HCT116 (cell line): ENCODE results near the gene DMRT2. TPM values are rescaled to one million over a fixed set of nuclear protein-coding genes. Genes with fewer than 3 reads are reported as not detected.

Experiments
- ATAC-seq: fragments of 200-7000 bp; cut with Tn5 transposase; 2 replicates; pipeline ENCODE4 v1.9.1; 2020; ENCODE audit warnings: mild to moderate bottlenecking, moderate library complexity
- BruUV-seq: library from RNA; stranded (reverse); fragments of 400-500 nt; replicated peaks from 2 replicates; lab custom pipeline; 2021; lab: Mats Ljungman, UMichigan
- CTCF ChIA-PET: fragments of 300-600 bp; sonication (Branson Sonifier 250); formaldehyde crosslinking; loops from one replicate; lab custom pipeline; 2021; ENCODE audit warnings: antibody characterized with exemption; lab: Charles Lee
- POLR2A ChIA-PET: fragments of 300-600, 350-600 bp; sonication (Branson Sonifier 250); formaldehyde crosslinking; loops from one replicate; lab custom pipeline; 2021; ENCODE audit warnings: antibody characterized with exemption; lab: Charles Lee
- RAD21 ChIA-PET, 2 experiments: fragments of 300-600 bp; sonication (Branson Sonifier 250); formaldehyde crosslinking; loops; one replicate each; lab custom pipeline; 2023; ENCODE audit warnings: low total read pairs in 2 of 2; ENCODE audit not compliant: uncharacterized antibody in 2 of 2, unreplicated experiment in 2 of 2, low non-redundant PET in 1 of 2; lab: Charles Lee
- DNase-seq: peaks from one replicate; pipeline ENCODE4 v3.0.0-alpha.2; 2010; ENCODE audit warnings: low read depth, low spot score
- H2AFZ ChIP-seq: fragments of 200-600 bp; shearing (Covaris generic), sonication (generic); 2 replicates; pipeline ENCODE4 v1.6.1; 2017; ENCODE audit warnings: low read depth, mixed run types, mixed read lengths, antibody characterized with exemption, low read length; ENCODE audit not compliant: poor library complexity, severe bottlenecking
- H3K27ac ChIP-seq: 2 replicates; pipeline ENCODE4 v1.5.1; 2012; ENCODE audit warnings: low read depth, low read length
- H3K27me3 ChIP-seq: fragments of 200-600 bp; sonication (generic); 2 replicates; pipeline ENCODE4 v1.6.1; 2016; ENCODE audit warnings: mixed run types, low read length, mixed read lengths; ENCODE audit not compliant: insufficient read depth
- H3K36me3 ChIP-seq, 2 experiments: fragments of 200-500 bp in 1 of 2; fragments of 200-600 bp in 1 of 2; sonication (Bioruptor generic) in 1 of 2; sonication (generic) in 1 of 2; 2 replicates each; pipeline versions ENCODE4 v1.5.1 to v1.6.1; 2014 to 2016; ENCODE audit warnings: low read length in 2 of 2, inconsistent platforms in 1 of 2, mixed read lengths in 1 of 2, mixed run types in 1 of 2; ENCODE audit not compliant: insufficient read depth in 2 of 2, control insufficient read depth in 1 of 2
- H3K4me1 ChIP-seq, 2 experiments: fragments of 200-600 bp in 1 of 2; sonication (generic) in 1 of 2; 2 replicates each; pipeline versions ENCODE4 v1.5.1 to v1.6.1; 2012 to 2017; ENCODE audit warnings: low read length in 2 of 2, inconsistent platforms in 1 of 2, mild to moderate bottlenecking in 1 of 2, mixed read lengths in 1 of 2, mixed run types in 1 of 2, moderate library complexity in 1 of 2; ENCODE audit not compliant: insufficient read depth in 2 of 2, control insufficient read depth in 1 of 2
- H3K4me2 ChIP-seq: fragments of 200-600 bp; sonication (generic); 2 replicates; pipeline ENCODE4 v1.6.1; 2017; ENCODE audit warnings: mixed run types, low read length, mixed read lengths
- H3K4me3 ChIP-seq, 2 experiments: fragments of 200-600 bp in 1 of 2; sonication (generic) in 1 of 2; replicated peaks in 1 of 2; 2 replicates each; pipeline ENCODE4 v1.5.1; 2011 to 2016; ENCODE audit warnings: low read length in 2 of 2, control low read depth in 1 of 2, low read depth in 1 of 2, mild to moderate bottlenecking in 1 of 2, mixed read lengths in 1 of 2, mixed run types in 1 of 2
- H3K79me2 ChIP-seq: fragments of 200-600 bp; sonication (generic); 2 replicates; pipeline ENCODE4 v1.6.1; 2017; ENCODE audit warnings: mild to moderate bottlenecking, mixed run types, low read length, moderate library complexity, mixed read lengths; ENCODE audit not compliant: insufficient read depth
- H3K9ac ChIP-seq: fragments of 200-600 bp; sonication (generic); 2 replicates; pipeline ENCODE4 v1.6.1; 2016; ENCODE audit warnings: low read length, mixed read lengths
- H3K9me2 ChIP-seq: fragments of 200-600 bp; sonication (generic), shearing (Covaris generic); 2 replicates; pipeline ENCODE4 v1.6.1; 2017; ENCODE audit warnings: mixed run types, mild to moderate bottlenecking, moderate library complexity; ENCODE audit not compliant: insufficient read depth
- H3K9me3 ChIP-seq, 2 experiments: fragments of 200-500 bp in 1 of 2; fragments of 200-600 bp in 1 of 2; sonication (Bioruptor generic) in 1 of 2; sonication (generic) in 1 of 2; 2 replicates each; pipeline ENCODE4 v1.6.1; 2014 to 2017; ENCODE audit warnings: low read length in 2 of 2, mixed read lengths in 2 of 2, inconsistent platforms in 1 of 2, low read depth in 1 of 2, mild to moderate bottlenecking in 1 of 2, mixed run types in 1 of 2, moderate library complexity in 1 of 2; ENCODE audit not compliant: control insufficient read depth in 1 of 2, insufficient read depth in 1 of 2
- H4K20me1 ChIP-seq: fragments of 200-600 bp; sonication (generic), shearing (Covaris generic); 2 replicates; pipeline ENCODE4 v1.6.1; 2017; ENCODE audit warnings: mixed run types, mild to moderate bottlenecking, moderate library complexity; ENCODE audit not compliant: insufficient read depth
- CBX3 ChIP-seq: IDR thresholded peaks from 2 replicates; pipeline ENCODE4 v1.6.1; 2012; ENCODE audit warnings: low read depth
- CEBPB ChIP-seq: IDR thresholded peaks from 2 replicates; pipeline ENCODE4 v1.6.1; 2012; ENCODE audit warnings: low read depth
- ELF1 ChIP-seq: IDR thresholded peaks from 2 replicates; pipeline ENCODE4 v1.6.1; 2012; ENCODE audit warnings: low read depth, borderline replicate concordance
- EZH2 ChIP-seq: fragments of 200-600 bp; sonication (generic); IDR thresholded peaks from 2 replicates; pipeline ENCODE4 v1.6.1; 2017; ENCODE audit warnings: antibody characterized with exemption, mixed run types
- FOSL1 ChIP-seq: IDR thresholded peaks from 2 replicates; pipeline ENCODE4 v1.6.1; 2012; ENCODE audit warnings: low read depth
- JUND ChIP-seq: IDR thresholded peaks from 2 replicates; pipeline ENCODE4 v1.6.1; 2012
- MAX ChIP-seq: IDR thresholded peaks from 2 replicates; pipeline ENCODE4 v1.6.1; 2012
- REST ChIP-seq: IDR thresholded peaks from 2 replicates; pipeline ENCODE4 v1.6.1; 2012; ENCODE audit warnings: low read depth
- SIN3A ChIP-seq: IDR thresholded peaks from 2 replicates; pipeline ENCODE4 v1.6.1; 2012; ENCODE audit warnings: low read depth
- SP1 ChIP-seq: IDR thresholded peaks from 2 replicates; pipeline ENCODE4 v1.6.1; 2012; ENCODE audit warnings: low read depth
- SRF ChIP-seq: IDR thresholded peaks from 2 replicates; pipeline ENCODE4 v1.6.1; 2012; ENCODE audit warnings: low read depth
- ZNF274 ChIP-seq: fragments of 200-500 bp; sonication (Bioruptor generic); IDR thresholded peaks from 2 replicates; pipeline ENCODE4 v1.6.1; 2014; ENCODE audit warnings: mild to moderate bottlenecking, low read depth, low read length, inconsistent platforms
- intact Hi-C: fragments of 100-400 bp; cut with micrococcal nuclease; formaldehyde crosslinking; loops from 2 replicates; pipeline ENCODE4 v1.10.0; 2022
- total RNA-seq: library from RNA; stranded (reverse); gene quantifications from one replicate; pipeline ENCODE4 v1.2.1, GENCODE V29; 2021; ENCODE audit not compliant: unreplicated experiment

Gene DMRT2
- total RNA-seq, 1 experiment from 2014 or later = 0.17 TPM

- RAD21 ChIA-PET = no interaction called here
- POLR2A ChIA-PET = no interaction called here
- H3K9ac ChIP-seq = no peak overlapping the region
- no peaks in the 10 kb centered on the region for H3K9me2 ChIP-seq
- no peaks in the 10 kb centered on the region for H3K36me3 ChIP-seq
- H3K4me1 ChIP-seq = no peaks in the 10 kb centered on the region
- ATAC-seq (no peak), DNase-seq (no peak)
- H4K20me1 ChIP-seq = no peaks in the 10 kb centered on the region
- no peak overlapping the region for H2AFZ ChIP-seq
- intact Hi-C loops = no loop called here
- no peak overlapping the region for H3K27ac ChIP-seq
- no peak for TF ChIP-seq EZH2
- TF ChIP-seq SRF = no peak
- TF ChIP-seq SIN3A = no peak
- no peak for TF ChIP-seq ELF1
- TF ChIP-seq REST = no peak
- no peak for TF ChIP-seq FOSL1
- no peak for TF ChIP-seq ZNF274
- TF ChIP-seq MAX = no peak
- TF ChIP-seq CEBPB = no peak
- TF ChIP-seq SP1 = no peak
- no peak for TF ChIP-seq CBX3
- no peak for TF ChIP-seq JUND
- BruUV-seq = no TSS peak
- H3K4me2 ChIP-seq = no peak overlapping the region
- CTCF ChIA-PET = no interaction called here
- no peaks in the 10 kb centered on the region for H3K79me2 ChIP-seq
- no peak overlapping the region for H3K4me3 ChIP-seq
- no peaks in the 10 kb centered on the region; a peak in 1 of 4 replicates for H3K9me3 ChIP-seq
- no peaks in the 10 kb centered on the region for H3K27me3 ChIP-seq
These were observed 20.5 kb downstream of the DMRT2 start for GRCh38 chr9:1070692-1071091.
